B cell (primary cell): ENCODE results near the gene MYL5. TPM values are rescaled to one million over a fixed set of nuclear protein-coding genes. Genes with fewer than 3 reads are reported as not detected.

ENCODE experiments used
- ATAC-seq: fragments of 200-7000 bp; cut with Tn5 transposase; one replicate; pipeline ENCODE4 v1.10.0; 2021; ENCODE audit warnings: low read depth, mild to moderate bottlenecking, moderate number of reproducible peaks, moderate library complexity
- CTCF ChIA-PET: fragments of 350-600 bp; sonication (Branson Sonifier 250); formaldehyde crosslinking; loops from one replicate; lab custom pipeline; 2021; ENCODE audit warnings: antibody characterized with exemption, inconsistent platforms; lab: Charles Lee
- POLR2A ChIA-PET: fragments of 350-600 bp; sonication (Branson Sonifier 250); formaldehyde crosslinking; loops from one replicate; lab custom pipeline; 2021; ENCODE audit warnings: antibody characterized with exemption; lab: Charles Lee
- DNase-seq: peaks from one replicate; pipeline ENCODE4 v3.0.0; 2013
- H2AFZ ChIP-seq: 2 replicates; pipeline ENCODE4 v1.6.1; 2012; ENCODE audit warnings: mild to moderate bottlenecking, low read depth, low read length; ENCODE audit not compliant: insufficient read depth, poor library complexity, severe bottlenecking
- H3K27ac ChIP-seq, 2 donors: 1 replicate in 1 of 2; 2 replicates in 1 of 2; pipeline ENCODE4 v1.5.1; 2012 to 2013; ENCODE audit warnings: low read length in 2 of 2, mild to moderate bottlenecking in 2 of 2, moderate library complexity in 1 of 2
- H3K27me3 ChIP-seq, 4 experiments: fragments of 200-600 bp in 1 of 4; sonication (generic) in 1 of 4; replicated peaks in 1 of 4; 1 replicate in 2 of 4; 2 replicates in 2 of 4; pipeline versions ENCODE4 v1.6.1 to v1.7.0; 2013 to 2016; ENCODE audit warnings: low read length in 3 of 4, mild to moderate bottlenecking in 2 of 4, mixed read lengths in 1 of 4, moderate library complexity in 1 of 4; ENCODE audit not compliant: insufficient read depth in 4 of 4, control insufficient read depth in 3 of 4; ENCODE audit errors: control extremely low read depth in 1 of 4
- H3K36me3 ChIP-seq, 2 experiments: replicated peaks in 1 of 2; 1 replicate in 1 of 2; 2 replicates in 1 of 2; pipeline versions ENCODE4 v1.6.1 to v1.7.1; 2013; ENCODE audit warnings: low read length in 1 of 2; ENCODE audit not compliant: insufficient read depth in 2 of 2, control insufficient read depth in 1 of 2; ENCODE audit errors: control extremely low read depth in 1 of 2, extremely low read depth in 1 of 2
- H3K4me1 ChIP-seq, 2 donors: fragments of 200-600 bp in 1 of 2; sonication (generic) in 1 of 2; 1 replicate in 1 of 2; 2 replicates in 1 of 2; pipeline versions ENCODE4 v1.5.1 to v1.6.1; 2013 to 2017; ENCODE audit warnings: low read length in 2 of 2; ENCODE audit not compliant: control insufficient read depth in 2 of 2, insufficient read depth in 2 of 2
- H3K4me2 ChIP-seq: replicated peaks from 2 replicates; pipeline ENCODE3; 2012; ENCODE audit warnings: mild to moderate bottlenecking, low read depth, low read length; ENCODE audit not compliant: poor library complexity, severe bottlenecking
- H3K4me3 ChIP-seq, 5 experiments: fragments of 200-600 bp in 1 of 5; sonication (generic) in 1 of 5; 1 replicate in 3 of 5; 2 replicates in 2 of 5; pipeline versions ENCODE4 v1.5.1 to v1.7.0; 2011 to 2016; ENCODE audit warnings: low read length in 4 of 5, mild to moderate bottlenecking in 4 of 5, low read depth in 2 of 5, control low read depth in 1 of 5, moderate library complexity in 1 of 5; ENCODE audit not compliant: insufficient read depth in 1 of 5; ENCODE audit errors: control extremely low read depth in 1 of 5, extremely low read depth in 1 of 5
- H3K79me2 ChIP-seq: fragments of 200-600 bp; sonication (generic); one replicate; pipeline ENCODE4 v1.6.0; 2016; ENCODE audit warnings: low read length; ENCODE audit not compliant: control insufficient read depth, insufficient read depth
- H3K9ac ChIP-seq: fragments of 200-600 bp; sonication (generic); 2 replicates; pipeline ENCODE4 v1.6.1; 2017; ENCODE audit warnings: mild to moderate bottlenecking, low read length, moderate library complexity
- H3K9me3 ChIP-seq, 3 donors: one replicate each; pipeline versions ENCODE4 v1.6.1 to v1.7.1; 2013; ENCODE audit warnings: low read length in 2 of 3; ENCODE audit not compliant: control insufficient read depth in 2 of 3, insufficient read depth in 1 of 3; ENCODE audit errors: control extremely low read depth in 1 of 3
- H4K20me1 ChIP-seq: 2 replicates; pipeline ENCODE4 v1.6.0; 2012; ENCODE audit warnings: mild to moderate bottlenecking, low read length; ENCODE audit not compliant: insufficient read depth, control insufficient read depth, poor library complexity, severe bottlenecking
- H3K27ac Mint-ChIP-seq: one replicate; pipeline ENCODE4 v1.8.0; 2021; ENCODE audit warnings: mixed read lengths
- H3K27me3 Mint-ChIP-seq: one replicate; pipeline ENCODE4 v1.8.0; 2021; ENCODE audit warnings: mixed read lengths
- H3K4me1 Mint-ChIP-seq: one replicate; pipeline ENCODE4 v1.8.0; 2021; ENCODE audit warnings: mixed read lengths
- H3K4me3 Mint-ChIP-seq: one replicate; pipeline ENCODE4 v1.8.0; 2021; ENCODE audit warnings: mixed read lengths
- H3K9me3 Mint-ChIP-seq: one replicate; pipeline ENCODE4 v1.8.0; 2022; ENCODE audit warnings: mixed read lengths; ENCODE audit not compliant: insufficient read depth
- CTCF ChIP-seq: fragments of 200-600 bp; IDR thresholded peaks from one replicate; pipeline ENCODE4 v1.8.0; 2022; ENCODE audit warnings: antibody characterized with exemption, mild to moderate bottlenecking
- EZH2 ChIP-seq: IDR thresholded peaks from 2 replicates; pipeline ENCODE4 v1.6.1; 2012; ENCODE audit warnings: borderline replicate concordance, low read depth, mild to moderate bottlenecking, moderate library complexity, low read length; ENCODE audit not compliant: insufficient read depth, poor library complexity, severe bottlenecking
- WGBS: methylation state at CpG from one replicate; pipeline ENCODE4 v1.1.5; 2013; ENCODE audit warnings: missing lambda C conversion rate; ENCODE audit not compliant: insufficient coverage; 5-methylcytosine and 5-hydroxymethylcytosine counted together
- intact Hi-C: fragments of 100-400 bp; cut with micrococcal nuclease; formaldehyde crosslinking; loops from one replicate; pipeline ENCODE4 v1.10.0; 2022
- polyA plus RNA-seq: library from polyadenylated mRNA; depleted of rRNA; stranded (reverse); fragments of >200 nt; gene quantifications from 2 replicates; pipeline ENCODE4 v1.2.3, GENCODE V29; 2012
- total RNA-seq, 2 donors: library from RNA; stranded (reverse); fragments of 120-200 nt in 1 of 2; gene quantifications; 1 replicate in 1 of 2; 2 replicates in 1 of 2; pipeline versions ENCODE4 v1.2.3 to v1.2.4, GENCODE V29; 2013 to 2022

The MYL5 gene
- total and polyA plus RNA-seq, 2 donors (not counting 1 experiment from before 2014, with no cell fraction given) = 16.9 to 38.3 TPM

GRCh38 chr4:707929-708630 lies 33.7 kb downstream of the MYL5 start:
- no peaks in the 10 kb centered on the region for H3K9me3 ChIP-seq
- DNase-seq = no peak
- ATAC-seq = no peak
- intact Hi-C loops = loop anchor here (10.0 kb wide), 1 partner anchor 227 kb away; the partner anchor contains the start of genes GAK and TMEM175
- no peaks in the 10 kb centered on the region for H3K9me3 Mint-ChIP-seq
- H3K79me2 ChIP-seq = peaks cover 80% of the 10 kb centered on the region
- ChIA-PET CTCF (interaction anchor here (0.5 to 0.8 kb wide), 2 partner anchors 34 to 410 kb away, joined by 3 read pairs; no protein-coding TSS in a partner anchor), POLR2A (no interaction called here)
- 97% methylated on average over 11 of the region's 11 CpGs for WGBS
- H4K20me1 ChIP-seq = peaks cover 48% of the 10 kb centered on the region
- H3K4me1 Mint-ChIP-seq = peaks cover 31% of the 10 kb centered on the region
- H3K9ac ChIP-seq = no peak overlapping the region
- no peak overlapping the region for H3K4me3 ChIP-seq
- peak overlapping the region; percentile 16 for H3K4me2 ChIP-seq
- peaks cover 0 to 4% of the 10 kb centered on the region in 2 experiments for H3K36me3 ChIP-seq
- no peaks in the 10 kb centered on the region for H3K27me3 ChIP-seq
- H3K27me3 Mint-ChIP-seq = no peaks in the 10 kb centered on the region
- H3K27ac ChIP-seq = no peak overlapping the region
- H3K4me1 ChIP-seq = peaks cover 17 to 30% of the 10 kb centered on the region in 2 donors
- H3K4me3 Mint-ChIP-seq = peak overlapping the region; percentile 64
- H3K27ac Mint-ChIP-seq = no peak overlapping the region
- H2AFZ ChIP-seq = no peak overlapping the region
- TF ChIP-seq CTCF (no peak), EZH2 (no peak)

DNA sequence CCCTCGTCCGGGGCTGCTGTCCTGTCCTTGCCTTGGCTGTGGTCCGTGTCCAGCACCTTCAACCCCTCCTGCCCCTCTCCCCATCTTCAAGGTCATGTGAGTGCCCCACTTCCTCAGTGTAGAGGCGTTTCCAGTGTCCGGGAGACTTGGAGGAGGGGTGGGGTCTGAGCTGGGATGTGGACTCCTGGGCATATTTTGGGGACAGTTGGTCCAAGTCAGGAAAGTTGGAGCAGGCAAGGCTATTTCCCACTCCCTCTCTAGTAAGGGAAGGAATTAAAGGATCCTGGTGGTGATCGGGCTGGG lies 34.2 kb downstream of the MYL5 start:
- Histone ChIP-seq H3K36me3 (peaks cover 0 to 4% of the 10 kb centered on the region in 2 experiments), H2AFZ (no peak overlapping the region), H3K4me3 (no peak overlapping the region), H3K9me3 (no peaks in the 10 kb centered on the region), H3K4me1 (peaks cover 17 to 30% of the 10 kb centered on the region in 2 donors), H4K20me1 (peaks cover 53% of the 10 kb centered on the region), H3K79me2 (peaks cover 85% of the 10 kb centered on the region), H3K4me2 (peak overlapping the region; percentile 16), H3K9ac (no peak overlapping the region), H3K27me3 (no peaks in the 10 kb centered on the region), H3K27ac (no peak overlapping the region)
- WGBS = 100% methylated on average over 1 of the region's 6 CpGs
- peaks cover 31% of the 10 kb centered on the region for H3K4me1 Mint-ChIP-seq
- POLR2A ChIA-PET = no interaction called here
- ATAC-seq (no peak), DNase-seq (no peak)
- no peaks in the 10 kb centered on the region for H3K27me3 Mint-ChIP-seq
- CTCF ChIA-PET = interaction anchor here (0.8 kb wide), 1 partner anchor 34 kb away, joined by 3 read pairs; no protein-coding TSS in a partner anchor
- no peak overlapping the region for H3K27ac Mint-ChIP-seq
- H3K9me3 Mint-ChIP-seq = no peaks in the 10 kb centered on the region
- TF ChIP-seq EZH2 (no peak), CTCF (no peak)
- peak overlapping the region; percentile 29 for H3K4me3 Mint-ChIP-seq
- intact Hi-C loops = loop anchor here (10.0 kb wide), 1 partner anchor 226 kb away; the partner anchor contains the start of genes GAK and TMEM175
